ENCODE data around the gene TMEM240.
"Not testable (repeated sequence)": the region's sequence is repeated elsewhere in the genome, so short reads cannot be mapped to it uniquely, and the experiment has no call there.

TMEM240 gene

GRCh38 chr1:1495461-1495975, 44.9 kb downstream of the TMEM240 start:
- DNase-seq (ENCODE audit: low read depth), result not testable (repeated sequence)

- not testable (repeated sequence) for DNase-seq (ENCODE audit: low read depth)
These were observed 46.1 kb downstream of the TMEM240 start for GRCh38 chr1:1494311-1494710.

GRCh38 chr1:1491601-1492000, 48.8 kb downstream of the TMEM240 start:
- DNase-seq (ENCODE audit: low read depth), result no peak

GRCh38 chr1:1490633-1491230, 49.7 kb downstream of the TMEM240 start:
- no peak for DNase-seq (ENCODE audit: low read depth)

- DNase-seq (ENCODE audit: low read depth), result no peak
These were observed 50.6 kb downstream of the TMEM240 start for GRCh38 chr1:1489861-1490260.

GRCh38 chr1:1489231-1489630, 51.2 kb downstream of the TMEM240 start:
- DNase-seq (ENCODE audit: low read depth), result no peak

- DNase-seq (ENCODE audit: low read depth), result no peak
These were observed 52.7 kb downstream of the TMEM240 start for GRCh38 chr1:1487701-1488100.

- not testable (repeated sequence) for DNase-seq (ENCODE audit: low read depth)
These were observed 54.6 kb downstream of the TMEM240 start for GRCh38 chr1:1485755-1486317.

- not testable (repeated sequence) for DNase-seq (ENCODE audit: low read depth)
These were observed 55.3 kb downstream of the TMEM240 start for GRCh38 chr1:1484976-1485750.

Data from T follicular helper cell (primary cell).